ENCODE results near the gene APBB2. TPM values are rescaled to one million over a fixed set of nuclear protein-coding genes. Genes with fewer than 3 reads are reported as not detected.

Gene APBB2
- 31.8 and 36.1 TPM in 2 replicates for total RNA-seq

DNA sequence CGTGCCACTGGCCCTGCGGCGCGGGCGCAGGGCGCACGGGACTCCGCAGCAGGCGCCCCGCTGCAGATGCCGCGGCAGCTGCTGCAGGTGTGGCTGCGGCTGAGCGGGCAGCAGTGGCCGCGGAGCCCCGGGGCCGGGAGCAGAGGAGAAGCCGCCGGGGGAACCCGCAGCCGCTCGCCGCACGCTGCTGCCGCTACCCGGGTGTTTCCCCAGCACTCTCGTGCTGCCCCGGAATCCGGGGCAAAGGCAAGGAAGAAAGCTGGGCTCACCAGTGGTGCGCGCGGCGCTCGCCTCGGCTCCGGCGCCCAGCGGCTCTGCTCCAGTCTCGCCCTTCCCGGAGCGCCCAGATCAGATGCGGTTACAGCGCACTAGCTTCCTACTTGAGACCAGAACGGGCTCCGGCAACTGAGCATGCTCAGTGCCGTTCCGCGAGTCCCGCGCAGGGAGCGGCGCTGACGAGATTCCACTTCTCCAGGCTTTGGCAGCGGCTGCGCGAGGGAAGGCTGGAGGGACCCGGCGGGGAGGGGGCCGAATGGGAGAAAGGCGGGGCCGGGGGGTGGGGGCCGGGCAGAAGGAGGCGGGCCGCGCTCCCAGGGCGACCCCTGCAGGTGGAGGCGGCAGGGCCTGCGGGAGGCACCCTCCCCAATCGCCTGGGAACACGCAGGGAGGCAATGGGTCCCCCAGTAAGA lies at the start of gene APBB2:
TSS of gene APBB2 (minus strand) at position 407 of the 689 bp plus-strand sequence. CDS start 181,288 bp downstream, outside the sequence.

GRCh38 chr4:41256740-41257256 lies 42.5 kb upstream of the APBB2 start, which contains the start of gene UCHL1:
TSS of gene UCHL1 (plus strand) at chr4:41256928. CDS start at chr4:41256977, 49 bp downstream.

Other genes starting within 250 kb of the APBB2 start
- gene UCHL1, start 42.4 kb upstream of the APBB2 start, total RNA-seq, result 193 and 197 TPM in 2 replicates